A673 (cell line): ENCODE measurements around the gene NR6A1. TPM values are rescaled to one million over a fixed set of nuclear protein-coding genes. Genes with fewer than 3 reads are reported as not detected.

Experiments used
- BruUV-seq: library from RNA; stranded (reverse); fragments of 400-500 nt; replicated peaks from 2 replicates; lab custom pipeline; 2021; lab: Mats Ljungman, UMichigan
- CTCF ChIA-PET: fragments of 300-600 bp; sonication (Branson Sonifier 250); formaldehyde crosslinking; loops from one replicate; lab custom pipeline; 2022; ENCODE audit warnings: antibody characterized with exemption; lab: Charles Lee
- POLR2A ChIA-PET: fragments of 300-600 bp; sonication (Branson Sonifier 250); formaldehyde crosslinking; loops from one replicate; lab custom pipeline; 2022; ENCODE audit warnings: antibody characterized with exemption; ENCODE audit not compliant: low non-redundant PET; lab: Charles Lee
- DNase-seq: peaks from one replicate; pipeline ENCODE4 v3.0.0-alpha.2; 2015; ENCODE audit warnings: low spot score
- H3K27ac ChIP-seq: fragments of 200-600 bp; sonication (generic); 2 replicates; pipeline ENCODE4 v1.5.1; 2016; ENCODE audit warnings: mixed run types, low read depth, mild to moderate bottlenecking, mixed read lengths, antibody characterized with exemption, low read length; ENCODE audit not compliant: poor library complexity, severe bottlenecking
- H3K27me3 ChIP-seq: fragments of 200-600 bp; sonication (generic); replicated peaks from 2 replicates; pipeline ENCODE4 v1.6.1; 2017; ENCODE audit warnings: mixed run types, low read depth, mild to moderate bottlenecking, mixed read lengths, antibody characterized with exemption, low read length; ENCODE audit not compliant: insufficient read depth, poor library complexity
- H3K36me3 ChIP-seq: fragments of 200-600 bp; sonication (generic); 2 replicates; pipeline ENCODE4 v1.6.1; 2016; ENCODE audit warnings: mixed run types, mild to moderate bottlenecking, mixed read lengths, antibody characterized with exemption, low read length; ENCODE audit not compliant: insufficient read depth, poor library complexity, severe bottlenecking
- H3K4me1 ChIP-seq: fragments of 200-600 bp; sonication (generic); 2 replicates; pipeline ENCODE4 v1.6.1; 2017; ENCODE audit warnings: mixed run types, mild to moderate bottlenecking, mixed read lengths, antibody characterized with exemption, low read length; ENCODE audit not compliant: insufficient read depth, poor library complexity, severe bottlenecking
- H3K4me3 ChIP-seq: fragments of 200-600 bp; sonication (generic); 2 replicates; pipeline ENCODE4 v1.5.1; 2016; ENCODE audit warnings: low read depth, mixed run types, mild to moderate bottlenecking, mixed read lengths, low read length; ENCODE audit not compliant: poor library complexity, severe bottlenecking
- H3K9me3 ChIP-seq: fragments of 200-600 bp; sonication (generic); 2 replicates; pipeline ENCODE4 v1.6.1; 2016; ENCODE audit warnings: mixed run types, low read depth, mild to moderate bottlenecking, mixed read lengths, antibody characterized with exemption, low read length; ENCODE audit not compliant: poor library complexity, severe bottlenecking
- CTCF ChIP-seq: fragments of 300-800, 200-600 bp; sonication (generic); conservative IDR thresholded peaks from 2 replicates; pipeline ENCODE4 v1.5.1; 2017; ENCODE audit warnings: low read depth, mild to moderate bottlenecking, antibody characterized with exemption, low read length, moderate library complexity, mixed read lengths
- EZH2 ChIP-seq: fragments of 200-600 bp; sonication (generic); IDR thresholded peaks from 2 replicates; pipeline ENCODE4 v1.6.1; 2017; ENCODE audit warnings: borderline replicate concordance, low read depth, mild to moderate bottlenecking, mixed read lengths, antibody characterized with exemption, low read length; ENCODE audit not compliant: poor library complexity, severe bottlenecking
- intact Hi-C: fragments of 100-400 bp; cut with micrococcal nuclease; formaldehyde crosslinking; loops from one replicate; pipeline ENCODE4 v1.10.0; 2022; ENCODE audit not compliant: unreplicated experiment
- total RNA-seq: library from RNA; stranded (reverse); gene quantifications from 2 replicates; pipeline ENCODE4 v1.2.3, GENCODE V29; 2021

NR6A1 gene
- total RNA-seq, 1 experiment from 2014 or later = 5.3 TPM

DNA sequence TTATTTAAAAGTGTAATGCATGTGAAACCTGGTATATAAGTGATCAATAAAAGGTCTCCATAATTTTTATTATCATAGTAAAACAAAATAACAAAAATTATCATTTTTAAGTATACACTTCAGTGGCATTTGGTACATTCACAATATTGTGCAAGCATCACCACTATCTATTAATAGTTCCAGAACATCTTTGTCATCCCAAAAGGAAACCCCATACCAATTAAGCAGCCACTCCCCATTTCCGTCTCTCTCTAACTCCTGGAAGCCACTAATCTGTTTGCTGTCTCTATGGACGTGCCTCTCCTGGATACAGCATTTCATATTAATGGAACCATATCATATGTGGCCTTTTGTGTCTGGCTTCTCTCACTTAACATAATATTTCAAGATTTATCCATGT, 13.4 kb upstream of the NR6A1 start:
- intact Hi-C loops = no loop called here
- BruUV-seq = no TSS peak
- H3K4me1 ChIP-seq = peaks cover 12% of the 10 kb centered on the region
- H3K9me3 ChIP-seq = no peaks in the 10 kb centered on the region
- no peak overlapping the region for H3K4me3 ChIP-seq
- TF ChIP-seq CTCF (no peak), EZH2 (no peak)
- CTCF ChIA-PET = no interaction called here
- DNase-seq = peak; percentile 76
- no peak overlapping the region for H3K27ac ChIP-seq
- POLR2A ChIA-PET = no interaction called here
- no peaks in the 10 kb centered on the region for H3K27me3 ChIP-seq
- H3K36me3 ChIP-seq = no peaks in the 10 kb centered on the region

DNA sequence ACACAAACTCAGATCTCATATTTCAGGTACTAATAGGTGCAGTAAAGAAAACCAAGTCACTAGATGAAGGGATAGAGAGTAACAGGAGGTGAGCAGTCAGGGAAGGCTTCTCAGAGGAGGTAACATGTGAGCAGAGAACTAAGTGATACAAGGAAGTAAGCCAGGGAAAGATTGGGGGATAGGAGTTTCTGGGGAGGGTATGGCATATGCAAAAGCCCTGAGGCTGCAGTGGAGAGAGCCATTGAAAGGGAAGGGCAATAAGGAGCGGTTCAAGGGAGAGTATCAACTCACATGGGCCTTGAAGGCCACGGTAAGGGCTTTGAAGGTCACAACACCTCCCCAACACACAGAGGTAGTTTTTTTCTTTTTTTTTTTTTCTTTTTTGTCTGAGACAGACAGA, 12.7 kb upstream of the NR6A1 start:
- no peak for DNase-seq
- Histone ChIP-seq H3K27ac (no peak overlapping the region), H3K4me3 (no peak overlapping the region), H3K27me3 (no peaks in the 10 kb centered on the region), H3K9me3 (no peaks in the 10 kb centered on the region), H3K36me3 (no peaks in the 10 kb centered on the region), H3K4me1 (peaks cover 17% of the 10 kb centered on the region)
- no peak for TF ChIP-seq EZH2
- no peak for TF ChIP-seq CTCF
- intact Hi-C loops = no loop called here
- BruUV-seq = no TSS peak
- ChIA-PET CTCF (no interaction called here), POLR2A (no interaction called here)

DNA sequence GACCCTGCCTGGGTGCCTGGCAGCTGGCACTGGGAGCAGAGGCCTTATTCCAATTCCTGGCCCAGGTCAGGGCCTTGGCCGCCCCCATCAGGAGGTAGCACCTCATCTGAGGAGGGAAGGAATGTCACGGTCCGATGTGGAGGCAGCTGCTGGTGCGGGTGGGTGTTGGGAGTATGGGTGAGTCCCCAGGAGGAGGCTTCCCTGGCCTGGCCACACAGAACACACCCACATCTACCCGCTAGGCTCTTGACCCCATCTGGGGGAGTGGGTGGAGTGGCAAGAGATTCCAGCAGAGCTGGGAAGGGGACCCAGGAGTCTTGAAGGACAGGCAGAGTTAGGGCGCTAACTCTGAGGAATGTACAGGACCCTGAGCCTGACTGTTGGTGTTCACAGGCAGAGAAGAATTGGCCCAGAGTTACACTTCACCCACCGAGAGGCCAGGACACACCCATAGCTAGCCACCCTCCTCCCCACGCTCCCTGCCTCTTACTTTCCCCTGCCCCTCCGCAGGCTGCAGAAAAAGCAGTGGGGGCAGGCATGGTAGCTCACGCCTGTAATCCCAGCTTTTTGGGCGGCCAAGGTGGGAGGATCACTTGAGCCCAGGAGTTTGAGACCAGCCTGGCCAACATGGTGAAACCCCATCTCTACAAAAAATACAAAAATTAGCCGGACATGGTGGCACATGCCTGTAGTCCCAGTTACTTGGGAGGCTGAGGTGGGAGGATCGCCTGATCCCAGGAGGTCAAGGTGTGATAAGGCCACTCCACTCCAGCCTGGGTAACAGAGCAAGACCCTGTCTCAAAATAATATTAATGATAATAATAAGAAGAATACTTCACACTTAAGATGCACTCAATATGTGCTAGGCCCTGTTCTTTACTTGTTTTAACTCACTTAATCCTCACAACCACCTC, 11.8 kb upstream of the NR6A1 start:
- POLR2A ChIA-PET = no interaction called here
- H3K36me3 ChIP-seq = no peaks in the 10 kb centered on the region
- no peaks in the 10 kb centered on the region for H3K27me3 ChIP-seq
- TF ChIP-seq EZH2 (no peak), CTCF (no peak)
- no peak overlapping the region for H3K4me3 ChIP-seq
- CTCF ChIA-PET = interaction anchor here (0.6 kb wide), 1 partner anchor 70 kb away, joined by 3 read pairs; the partner anchor contains the start of gene WDR38
- H3K9me3 ChIP-seq = no peaks in the 10 kb centered on the region
- H3K4me1 ChIP-seq = peaks cover 17% of the 10 kb centered on the region
- BruUV-seq = no TSS peak
- peak overlapping the region; percentile 10 for H3K27ac ChIP-seq
- DNase-seq = no peak
- intact Hi-C loops = no loop called here
